Ureter (tissue), 1 donor: ENCODE measurements around the gene PMAIP1. TPM values are rescaled to one million over a fixed set of nuclear protein-coding genes. Genes with fewer than 3 reads are reported as not detected.
"Not testable (repeated sequence)": the region's sequence is repeated elsewhere in the genome, so short reads cannot be mapped to it uniquely, and the experiment has no call there.

ENCODE experiments used
- DNase-seq: peaks from one replicate; pipeline ENCODE4 v3.0.0-alpha.2; 2020; ENCODE audit warnings: low spot score
- total RNA-seq: library from RNA; stranded (reverse); gene quantifications from one replicate; pipeline ENCODE4 v1.2.4, GENCODE V29; 2023
- donor health status: DM: yes; HTN: yes; CAD: no.

The PMAIP1 gene
- total RNA-seq, 1 donor from 2014 or later, result 4.9 TPM

GRCh38 chr18:59885579-59886163, 14.1 kb upstream of the PMAIP1 start:
- no peak for DNase-seq

DNA sequence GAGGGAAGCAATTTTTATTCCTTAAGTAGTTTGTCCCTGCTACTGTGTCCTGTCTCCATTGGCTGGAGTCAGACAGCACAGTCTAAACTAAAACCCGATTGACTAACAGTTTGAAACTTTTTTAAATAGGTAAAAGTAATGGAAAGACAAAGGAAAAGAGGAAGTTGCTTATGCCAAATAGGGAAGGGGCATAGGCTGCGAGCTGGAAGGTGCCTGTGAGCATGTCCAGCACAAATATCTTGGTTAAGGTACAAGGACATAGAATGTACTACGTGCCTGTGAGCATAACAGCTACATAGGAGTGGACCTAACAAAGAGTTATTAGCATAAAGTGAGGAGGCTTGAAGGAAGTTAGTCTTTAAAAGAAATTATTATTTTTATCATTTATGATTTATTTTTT, 13.4 kb upstream of the PMAIP1 start:
- not testable (repeated sequence) for DNase-seq

- no peak for DNase-seq
Measured at GRCh38 chr18:59892123-59892522, 7.7 kb upstream of the PMAIP1 start.

DNA sequence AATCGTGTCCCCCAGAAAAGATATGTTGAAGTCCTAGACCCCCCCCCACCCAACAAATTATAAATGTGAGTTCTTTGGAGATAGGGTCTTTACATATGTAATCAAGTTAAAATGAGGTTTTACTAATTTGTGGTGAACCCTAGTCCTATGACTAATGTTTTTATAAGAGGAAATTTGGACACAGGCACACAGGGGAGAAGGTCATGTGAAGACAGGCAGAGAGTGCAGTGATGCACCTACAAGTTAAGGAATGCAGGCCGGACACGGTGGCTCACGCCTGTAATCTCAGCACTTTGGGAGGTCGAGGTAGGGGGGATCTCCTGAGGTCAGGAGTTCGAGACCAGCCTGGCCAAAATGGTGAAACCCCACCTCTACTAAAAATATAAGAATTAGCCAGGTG, 5.8 kb upstream of the PMAIP1 start:
- no peak for DNase-seq

GRCh38 chr18:59897321-59897954, 2.4 kb upstream of the PMAIP1 start:
- DNase-seq, result no peak

DNA sequence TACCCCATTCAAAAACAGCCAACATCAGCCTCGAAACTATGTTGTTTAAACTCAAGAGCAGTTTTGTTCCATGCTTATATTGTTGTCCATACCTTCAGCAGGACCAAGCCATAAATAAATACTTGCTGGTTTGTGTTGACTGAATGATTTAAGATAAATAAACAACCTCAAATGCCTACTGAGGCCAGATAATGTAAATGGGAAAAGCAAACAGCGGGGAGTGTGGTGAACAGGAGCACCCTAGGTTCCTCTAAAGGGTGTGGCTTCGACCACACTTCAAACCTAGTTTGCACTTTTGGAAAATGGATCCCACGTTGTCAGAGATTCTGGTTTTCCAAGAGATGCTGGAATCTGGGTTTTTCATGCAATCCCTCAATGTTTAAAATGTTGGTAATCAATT, 1.7 kb upstream of the PMAIP1 start:
- no peak for DNase-seq

DNA sequence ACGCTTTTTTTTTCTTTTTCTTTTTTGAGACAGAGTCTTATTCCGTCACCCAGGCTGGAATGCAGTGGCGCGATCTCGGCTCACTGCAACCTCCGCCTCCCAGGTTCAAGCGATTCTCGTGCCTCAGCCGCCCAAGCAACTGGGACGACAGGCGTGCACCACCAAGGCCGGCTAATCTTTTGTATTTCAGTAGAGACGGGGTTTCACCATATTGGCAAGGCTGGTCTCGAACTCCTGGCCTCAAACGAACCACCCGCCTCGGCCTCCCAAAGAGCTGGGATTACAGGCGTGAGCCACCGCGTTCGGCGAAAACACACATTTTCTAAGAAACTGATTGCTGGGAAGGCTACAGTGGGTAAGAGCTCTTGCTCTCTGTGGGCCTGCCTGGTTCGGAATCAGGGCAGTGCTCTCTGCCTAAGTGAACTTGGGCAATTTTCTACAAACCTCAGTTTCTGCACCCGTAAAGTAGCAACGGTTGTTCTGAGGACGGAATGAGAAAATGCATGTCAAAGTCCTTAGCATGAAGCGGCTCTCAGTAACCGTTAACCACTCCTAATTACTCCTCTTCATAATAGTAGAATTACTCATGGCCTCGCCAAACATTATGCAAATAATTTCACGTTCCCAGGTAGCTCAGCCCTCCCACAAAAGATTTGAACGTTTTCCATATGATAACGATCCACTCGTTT, 1.0 kb upstream of the PMAIP1 start:
- no peak for DNase-seq

DNA sequence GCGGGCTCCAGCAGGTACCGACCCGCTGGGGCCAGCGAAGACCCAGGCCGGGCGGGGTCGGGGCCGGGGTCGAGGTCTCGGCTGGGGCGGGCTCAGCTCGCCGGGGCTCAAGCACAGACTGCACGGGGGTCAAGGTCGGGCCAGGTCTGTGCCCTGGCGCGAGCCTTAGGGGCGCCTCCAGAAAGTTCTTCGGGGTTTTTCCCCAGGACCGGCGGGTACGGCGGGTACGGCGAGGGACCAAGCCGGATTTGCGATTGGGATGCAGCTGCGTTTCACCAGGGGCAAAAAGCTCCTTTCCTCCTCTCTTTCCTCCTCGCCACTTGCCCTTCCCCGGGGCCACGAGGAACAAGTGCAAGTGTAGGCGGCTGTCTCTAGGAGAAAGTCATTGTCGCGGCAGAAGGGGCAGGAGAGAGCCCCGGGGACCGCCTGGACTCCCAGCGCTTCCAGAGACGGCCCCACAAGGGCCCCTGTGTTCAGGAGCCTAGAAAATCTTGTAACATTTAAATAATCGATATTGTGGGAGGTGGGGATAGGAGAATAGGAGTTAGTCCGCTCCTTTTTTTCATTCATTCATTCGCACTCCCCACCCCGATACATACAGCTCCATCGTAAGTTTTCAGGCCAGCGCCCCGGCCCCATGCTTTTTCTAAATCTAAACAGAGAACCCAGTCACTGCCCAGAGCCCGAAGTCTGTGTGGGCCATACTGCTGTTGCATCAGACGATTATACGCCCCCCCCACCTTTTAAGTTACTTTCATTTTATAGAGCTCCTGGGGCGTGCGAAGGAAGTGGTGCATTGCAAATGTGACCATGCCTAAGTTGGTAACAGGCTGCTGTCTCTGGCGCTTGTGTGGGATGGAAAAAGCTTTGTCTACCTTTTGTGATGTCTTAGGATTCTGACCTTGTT, 679 bp downstream of the PMAIP1 start:
- peak; percentile 51 for DNase-seq

DNA sequence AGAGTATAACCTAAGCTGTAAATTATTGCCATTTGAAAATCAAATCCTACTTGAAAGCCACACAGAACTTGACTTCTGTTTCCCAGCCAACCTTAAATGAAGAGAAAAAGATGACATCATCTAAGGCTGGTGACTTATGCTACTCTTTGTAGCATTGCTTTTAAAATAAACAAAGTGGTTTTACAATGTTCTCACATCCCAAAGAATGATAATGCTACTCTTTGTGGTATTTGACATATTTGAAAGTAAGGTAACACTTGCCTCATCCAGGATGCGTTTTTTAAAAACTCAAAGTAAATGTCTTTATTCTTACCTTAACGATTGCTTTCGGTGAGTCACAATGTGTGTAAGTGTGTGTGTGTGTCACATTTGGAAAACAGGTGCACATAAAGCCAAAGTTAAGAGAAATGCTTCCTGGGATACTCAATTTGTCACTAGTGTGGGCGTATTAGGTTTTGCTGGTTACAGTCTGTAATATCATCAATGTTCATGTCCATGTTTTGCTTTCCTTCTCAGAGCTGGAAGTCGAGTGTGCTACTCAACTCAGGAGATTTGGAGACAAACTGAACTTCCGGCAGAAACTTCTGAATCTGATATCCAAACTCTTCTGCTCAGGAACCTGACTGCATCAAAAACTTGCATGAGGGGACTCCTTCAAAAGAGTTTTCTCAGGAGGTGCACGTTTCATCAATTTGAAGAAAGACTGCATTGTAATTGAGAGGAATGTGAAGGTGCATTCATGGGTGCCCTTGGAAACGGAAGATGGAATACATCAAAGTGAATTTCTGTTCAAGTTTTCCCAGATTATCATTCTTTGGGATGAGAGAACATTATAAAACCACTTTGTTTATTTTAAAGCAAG, 2.6 kb downstream of the PMAIP1 start:
- DNase-seq, result no peak

DNA sequence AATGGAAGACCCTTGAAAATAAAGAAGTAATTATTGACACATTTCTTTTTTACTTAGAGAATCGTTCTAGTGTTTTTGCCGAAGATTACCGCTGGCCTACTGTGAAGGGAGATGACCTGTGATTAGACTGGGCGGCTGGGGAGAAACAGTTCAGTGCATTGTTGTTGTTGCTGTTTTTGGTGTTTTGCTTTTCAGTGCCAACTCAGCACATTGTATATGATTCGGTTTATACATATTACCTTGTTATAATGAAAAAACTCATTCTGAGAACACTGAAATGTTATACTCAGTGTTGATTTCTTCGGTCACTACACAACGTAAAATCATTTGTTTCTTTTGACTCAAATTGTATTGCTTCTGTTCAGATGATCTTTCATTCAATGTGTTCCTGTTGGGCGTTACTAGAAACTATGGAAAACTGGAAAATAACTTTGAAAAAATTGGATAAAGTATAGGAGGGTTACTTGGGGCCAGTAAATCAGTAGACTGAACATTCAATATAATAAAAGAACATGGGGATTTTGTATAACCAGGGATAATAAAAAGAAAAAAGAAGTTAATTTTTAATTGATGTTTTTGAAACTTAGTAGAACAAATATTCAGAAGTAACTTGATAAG, 3.3 kb downstream of the PMAIP1 start:
- DNase-seq, result no peak

DNA sequence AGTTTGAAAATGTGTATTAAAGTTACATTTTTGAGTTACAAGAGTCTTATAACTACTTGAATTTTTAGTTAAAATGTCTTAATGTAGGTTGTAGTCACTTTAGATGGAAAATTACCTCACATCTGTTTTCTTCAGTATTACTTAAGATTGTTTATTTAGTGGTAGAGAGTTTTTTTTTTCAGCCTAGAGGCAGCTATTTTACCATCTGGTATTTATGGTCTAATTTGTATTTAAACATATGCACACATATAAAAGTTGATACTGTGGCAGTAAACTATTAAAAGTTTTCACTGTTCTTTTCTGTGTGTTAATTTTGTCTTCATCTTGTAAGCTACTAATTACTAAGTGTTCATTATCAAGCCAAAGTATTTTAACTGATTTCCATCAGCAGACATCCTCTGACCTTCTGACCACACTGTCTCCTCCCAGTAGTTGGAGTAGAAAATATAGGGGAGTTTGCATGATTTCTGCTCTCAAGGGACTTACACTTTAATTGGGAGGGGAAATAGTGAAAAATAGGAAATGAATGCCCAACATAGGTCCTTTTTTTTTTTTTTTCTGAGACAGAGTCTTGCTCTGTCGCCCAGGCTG, 4.3 kb downstream of the PMAIP1 start:
- DNase-seq, result no peak

DNA sequence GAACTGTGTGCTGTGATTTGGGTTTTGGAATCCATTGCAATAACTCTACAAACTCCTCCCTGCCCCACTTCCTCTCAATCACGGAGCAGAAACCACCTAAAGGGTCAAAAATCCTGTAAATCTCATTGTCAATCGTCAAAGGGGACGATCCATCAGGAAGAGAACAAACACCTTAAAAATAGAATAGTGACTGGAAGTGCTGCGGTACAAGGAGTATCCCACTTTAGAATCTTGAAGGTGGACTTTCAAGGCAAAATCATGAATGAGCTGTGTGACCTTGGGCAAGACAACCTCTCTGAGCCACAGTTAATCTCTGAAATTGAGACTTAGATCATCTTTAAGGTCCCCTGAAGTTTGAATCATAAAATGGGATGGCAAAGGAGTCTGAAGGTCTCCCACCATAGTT, 5.9 kb downstream of the PMAIP1 start:
- no peak for DNase-seq

DNA sequence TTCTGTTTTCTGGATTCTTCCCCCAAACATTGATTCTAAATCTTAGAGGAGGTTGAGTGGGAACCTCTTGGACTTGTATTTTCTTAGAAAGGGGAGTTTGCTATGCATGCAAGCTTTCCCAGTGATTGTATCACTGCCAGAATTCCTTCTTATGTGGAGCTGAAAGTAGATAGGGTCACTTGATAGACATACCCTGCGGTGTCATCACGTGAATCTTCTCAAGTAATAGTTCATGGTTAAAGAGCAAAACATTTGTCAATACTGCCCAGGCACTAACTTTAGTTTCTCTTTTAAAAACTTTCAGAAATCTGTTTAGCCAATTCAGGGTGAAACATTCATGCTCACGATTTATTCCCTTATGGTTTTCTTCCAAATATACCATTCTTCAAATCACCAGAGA, 6.4 kb downstream of the PMAIP1 start:
- DNase-seq, result no peak

GRCh38 chr18:59907172-59907571, 7.4 kb downstream of the PMAIP1 start:
- DNase-seq, result no peak

DNA sequence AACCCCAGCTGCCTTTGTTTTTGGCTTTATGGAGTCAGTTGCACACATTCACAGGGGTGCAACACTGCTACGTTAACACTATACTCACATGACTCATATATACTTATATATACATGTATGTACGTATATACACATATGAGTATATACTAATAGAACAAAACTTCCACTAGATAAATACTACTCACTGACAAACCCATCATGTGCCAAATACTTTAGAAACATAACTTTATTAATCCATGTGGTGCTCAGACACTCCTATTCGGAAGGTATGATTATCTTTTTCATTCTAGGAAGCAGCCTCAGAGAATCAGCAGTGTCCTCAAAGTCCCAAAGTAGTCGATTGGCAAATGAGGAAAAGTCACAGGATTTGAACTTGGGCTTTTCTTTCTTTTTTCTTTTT, 7.9 kb downstream of the PMAIP1 start:
- no peak for DNase-seq

- no peak for DNase-seq
Measured at GRCh38 chr18:59908799-59909198, 9.0 kb downstream of the PMAIP1 start.

DNA sequence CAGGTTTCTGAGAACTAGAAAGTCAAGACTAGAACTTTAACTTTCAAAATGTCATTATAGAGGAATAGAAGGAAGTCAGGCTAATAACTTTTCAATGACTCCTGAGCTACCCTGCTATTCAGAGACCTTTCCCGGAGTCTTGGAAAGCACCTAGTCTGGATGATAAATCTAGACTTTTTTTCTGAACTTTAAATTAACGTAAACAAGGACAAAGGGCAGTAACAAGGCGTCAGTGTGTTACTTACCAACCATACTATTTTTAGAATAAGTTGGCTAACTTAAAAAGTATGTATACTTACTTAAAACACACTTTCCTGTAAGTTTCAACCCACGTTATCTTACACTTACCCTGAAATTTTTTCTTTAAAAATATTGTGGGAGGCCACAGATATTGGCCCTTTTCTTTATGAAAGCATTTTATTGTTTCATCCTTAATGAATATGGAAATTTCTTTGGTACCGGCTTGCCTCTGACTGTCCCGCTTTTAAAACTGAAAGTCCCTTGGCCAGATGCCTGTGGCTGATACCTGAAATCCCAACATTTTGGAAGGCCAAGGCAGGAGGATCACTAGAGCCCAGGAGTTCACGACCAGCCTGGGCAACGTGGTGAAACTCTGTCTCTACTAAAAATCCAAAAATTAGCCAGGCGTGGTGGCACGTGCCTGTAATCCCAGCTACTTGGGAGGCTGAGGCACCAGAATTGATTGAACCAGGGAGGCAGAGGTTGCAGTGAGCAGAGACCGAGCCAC, 9.7 kb downstream of the PMAIP1 start:
- DNase-seq, result no peak

DNA sequence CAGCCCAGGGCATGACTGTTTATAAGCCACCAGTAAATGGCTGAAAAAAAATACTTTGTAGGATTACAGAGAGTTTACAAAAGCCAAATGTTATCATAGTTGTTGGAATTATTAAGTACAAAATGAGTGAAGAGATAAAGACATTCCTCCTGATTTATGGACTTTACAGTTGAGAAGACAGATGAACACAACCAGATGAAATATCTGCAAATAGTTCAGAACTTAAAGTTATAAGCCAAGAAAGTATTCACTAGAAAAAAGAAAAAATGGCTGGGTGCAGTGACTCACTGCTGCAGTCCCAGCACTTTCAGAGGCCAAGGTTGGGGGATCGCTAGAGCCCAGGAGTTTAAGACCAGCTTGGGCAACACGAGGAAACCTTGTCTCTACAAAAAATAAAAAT, 11.2 kb downstream of the PMAIP1 start:
- DNase-seq, result no peak

DNA sequence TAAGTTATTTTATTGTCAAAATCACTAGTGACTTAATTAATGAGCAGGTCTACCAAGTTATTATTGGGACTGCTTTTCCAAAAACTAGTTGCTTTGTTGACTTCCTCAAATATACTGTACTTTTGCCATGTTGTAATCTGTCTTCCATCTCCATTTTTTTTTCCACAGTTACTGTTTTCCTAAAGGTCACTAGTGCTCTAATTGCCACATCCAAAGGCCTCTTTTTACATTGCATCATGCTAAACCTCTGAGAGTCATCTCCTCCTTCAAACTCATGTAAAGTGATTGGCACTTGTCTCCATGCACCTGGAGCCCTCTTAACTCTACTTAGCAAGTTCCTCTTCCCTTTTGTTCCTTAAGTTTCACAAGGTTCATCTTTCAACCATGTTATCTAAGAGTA, 11.8 kb downstream of the PMAIP1 start:
- DNase-seq, result no peak
